Stimulated activated CD4-positive, alpha-beta T cell treated with anti-CD3 and anti-CD28 coated beads, TNF-alpha, amount 100 ng/mL, for 1 hour (primary cell): ENCODE data around the gene MCTP2.

ENCODE experiments used
- DNase-seq, 3 donors: peaks; one replicate each; pipeline ENCODE4 v3.0.0-alpha.2; 2020; ENCODE audit warnings: low read depth in 3 of 3, low spot score in 1 of 3

Gene MCTP2

DNA sequence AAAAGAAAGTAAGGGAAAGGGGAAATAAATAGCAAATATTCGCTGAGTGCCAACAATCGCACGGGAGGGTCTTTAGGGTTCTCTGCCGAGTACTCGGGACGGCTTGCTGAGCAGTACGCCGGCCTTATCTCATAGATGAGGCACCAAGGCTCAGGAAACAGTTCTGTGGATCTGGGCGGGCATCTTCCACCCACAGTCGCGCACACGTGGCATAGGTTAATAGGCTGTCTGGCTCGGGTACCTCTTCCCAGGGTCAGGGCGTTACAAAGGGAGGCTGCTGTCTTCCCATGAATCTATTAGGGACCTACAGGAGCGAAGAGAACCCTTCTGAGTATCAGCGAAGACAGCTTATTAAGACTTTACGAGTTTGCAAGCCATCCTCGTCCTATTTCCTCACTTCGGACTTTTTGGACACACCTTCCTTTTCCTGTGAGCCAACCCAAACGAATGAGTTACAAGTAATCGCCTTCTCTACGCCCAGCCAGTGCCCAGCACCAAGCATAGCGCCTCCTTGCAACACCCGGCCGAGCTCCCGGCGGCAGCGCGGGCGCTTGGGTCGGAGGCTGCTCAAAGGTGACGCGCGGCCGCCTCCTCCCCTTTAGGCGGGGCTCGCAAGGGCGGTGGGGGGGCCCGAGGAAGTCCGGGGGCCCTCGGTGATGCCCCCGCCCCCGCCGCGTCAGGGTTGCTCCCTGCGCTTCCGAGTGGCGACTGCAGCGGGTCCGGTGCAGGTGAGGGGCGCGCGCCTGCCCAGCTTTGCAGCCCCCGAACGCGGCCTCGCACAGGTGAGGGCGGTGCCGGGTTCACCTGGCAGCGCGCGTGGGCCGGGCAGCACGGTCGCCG is at the start of gene MCTP2:
Gene MCTP2 (plus strand): TSS at position 679 of the 840 bp plus-strand sequence. CDS start 66,705 bp downstream, outside the sequence.
- DNase-seq, result peak; percentile 46 to 60 (median 51)

GRCh38 chr15:94182883-94183282 is 48.5 kb upstream of the MCTP2 start:
- DNase-seq, result no peak

- DNase-seq, result no peak
Observed at GRCh38 chr15:94185547-94186236, 45.7 kb upstream of the MCTP2 start.

- DNase-seq, result no peak
Observed at GRCh38 chr15:94186770-94187331, 44.5 kb upstream of the MCTP2 start.

GRCh38 chr15:94193906-94194305 is 37.5 kb upstream of the MCTP2 start:
- DNase-seq, result no peak

DNA sequence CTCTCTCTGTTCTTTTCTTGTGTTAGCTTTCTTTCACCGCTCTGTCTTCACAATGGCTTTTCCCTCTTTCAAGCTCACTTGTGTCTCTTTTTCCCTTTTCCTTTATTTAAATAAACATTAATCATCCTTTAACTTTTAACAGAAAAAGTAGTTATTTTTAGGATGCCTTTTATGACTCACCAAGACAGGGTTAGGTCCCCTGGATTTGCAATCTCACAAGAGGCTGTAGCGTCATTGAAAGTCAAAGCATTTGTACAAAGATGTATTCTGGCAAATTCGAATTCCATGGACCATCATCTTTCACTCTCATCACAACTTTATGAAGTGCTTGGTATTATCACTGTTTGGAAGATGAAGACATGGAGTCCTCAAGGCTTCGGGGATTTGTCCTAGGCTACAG is 34.8 kb upstream of the MCTP2 start:
- DNase-seq, result no peak

GRCh38 chr15:94198633-94199032 is 32.7 kb upstream of the MCTP2 start:
- no peak for DNase-seq

DNA sequence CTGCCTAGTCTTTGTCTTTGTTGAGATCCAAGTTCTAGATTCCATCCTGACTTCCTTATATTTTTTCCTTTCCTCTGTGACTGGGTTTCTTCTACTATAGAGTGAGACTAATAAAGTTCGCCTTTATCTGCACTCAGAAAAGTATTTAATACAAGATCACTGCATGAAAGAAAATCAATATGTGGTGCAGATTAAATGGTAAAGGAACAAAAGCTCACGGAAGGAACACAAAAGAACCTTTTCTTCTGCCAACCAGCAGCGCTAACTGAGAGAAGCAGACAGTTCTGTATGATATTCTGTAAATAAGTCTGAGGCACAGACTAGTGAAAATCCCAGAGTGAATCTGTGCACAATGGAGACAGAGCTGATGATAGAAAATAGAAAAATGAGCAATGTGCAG is 31.6 kb upstream of the MCTP2 start:
- DNase-seq, result no peak

- DNase-seq, result no peak
Observed at GRCh38 chr15:94203306-94203705, 28.1 kb upstream of the MCTP2 start.

- DNase-seq, result no peak
Observed at GRCh38 chr15:94205366-94205765, 26.0 kb upstream of the MCTP2 start.

DNA sequence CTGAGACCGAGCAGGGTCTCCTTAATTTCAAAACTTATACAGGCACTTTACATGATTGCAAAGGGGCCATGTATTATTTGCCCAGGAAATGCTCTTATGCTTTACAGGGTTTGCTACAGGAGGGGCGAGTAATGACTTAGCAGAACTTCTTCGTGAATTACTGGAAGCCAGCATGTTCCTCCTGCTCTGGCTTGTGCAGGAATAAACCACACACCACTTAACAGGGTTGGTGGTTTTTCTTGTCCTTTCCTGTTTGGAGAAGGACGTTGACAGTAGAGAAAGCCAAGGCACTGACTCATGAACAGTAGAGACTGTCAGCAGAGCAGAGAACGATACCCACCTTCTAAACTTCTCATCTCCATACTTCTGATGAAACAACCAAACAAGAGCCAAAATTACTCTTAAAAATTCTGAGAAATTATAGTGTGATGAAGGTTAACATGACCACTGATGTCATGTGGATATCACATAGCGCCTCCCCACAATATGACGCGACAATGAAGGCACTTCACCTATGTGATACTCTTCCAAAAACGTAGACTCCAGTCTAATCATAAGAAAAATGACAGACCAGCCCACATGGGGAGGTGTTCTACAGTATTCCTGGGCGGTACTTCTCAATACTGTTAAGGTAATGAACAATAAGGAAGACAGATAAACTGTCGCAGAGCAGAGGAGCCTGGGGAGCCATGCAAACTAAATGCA is 24.7 kb upstream of the MCTP2 start:
- no peak for DNase-seq

DNA sequence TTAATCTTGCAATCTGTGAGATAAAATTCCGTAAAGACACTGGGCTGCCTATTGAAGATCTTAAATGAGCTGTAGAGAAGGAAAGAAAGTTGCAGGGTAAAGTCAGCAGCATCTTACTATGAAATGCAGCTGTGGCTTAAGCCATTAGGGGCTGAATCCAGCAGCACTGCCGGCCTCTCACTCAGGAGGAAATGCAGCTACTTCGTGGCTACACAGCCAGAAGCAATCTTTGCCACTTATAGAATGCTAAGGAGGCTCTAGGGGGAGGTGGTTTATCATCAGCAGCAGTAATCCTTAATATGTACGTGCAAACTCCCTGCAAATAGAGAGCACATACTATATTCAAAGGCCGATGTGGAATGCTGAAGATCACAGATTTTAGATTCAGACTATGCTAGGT is 19.1 kb upstream of the MCTP2 start:
- DNase-seq, result no peak

- no peak for DNase-seq
Observed at GRCh38 chr15:94225616-94226015, 5.7 kb upstream of the MCTP2 start.

GRCh38 chr15:94228611-94229010 is 2.8 kb upstream of the MCTP2 start:
- DNase-seq, result no peak

DNA sequence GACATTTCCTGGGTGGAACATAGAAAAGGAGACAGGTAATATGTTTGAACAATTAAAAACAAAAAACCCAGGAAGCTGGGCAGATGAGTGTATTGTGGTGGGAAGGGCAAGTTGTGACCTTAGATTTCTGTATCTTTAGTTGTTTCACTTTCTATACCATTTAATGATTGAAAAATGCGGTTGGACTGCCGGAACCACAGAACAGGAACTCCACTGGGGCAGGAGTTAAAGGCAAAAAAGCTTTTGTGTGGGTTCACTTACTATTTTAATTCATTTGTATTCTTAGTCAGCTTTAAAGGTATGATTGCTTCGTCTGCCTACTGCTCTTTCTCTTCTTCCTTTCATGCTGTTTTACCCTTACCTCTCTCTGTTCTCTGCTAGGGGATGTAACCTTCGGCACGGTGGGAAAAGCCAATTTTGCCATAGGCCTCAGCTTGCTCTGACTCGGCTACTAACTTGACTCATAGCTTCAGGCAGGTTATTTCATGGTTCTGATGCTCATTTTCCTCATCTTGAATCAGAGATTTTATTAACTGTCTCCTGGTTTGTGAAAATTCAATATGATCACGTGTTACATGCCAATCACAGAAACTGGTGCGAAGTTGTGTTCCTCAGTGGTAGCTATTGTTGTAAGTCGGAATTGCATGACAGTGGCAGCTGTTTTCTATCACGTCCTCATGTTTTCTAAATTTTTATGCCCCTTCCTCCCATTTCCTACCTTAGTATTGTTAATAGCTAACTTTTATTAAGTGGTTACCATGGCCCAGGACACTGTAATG is 1.6 kb upstream of the MCTP2 start:
- no peak for DNase-seq

- no peak for DNase-seq
Observed at GRCh38 chr15:94230431-94230882, 904 bp upstream of the MCTP2 start.

GRCh38 chr15:94231723-94232468 is 535 bp downstream of the MCTP2 start:
- DNase-seq, result no peak

DNA sequence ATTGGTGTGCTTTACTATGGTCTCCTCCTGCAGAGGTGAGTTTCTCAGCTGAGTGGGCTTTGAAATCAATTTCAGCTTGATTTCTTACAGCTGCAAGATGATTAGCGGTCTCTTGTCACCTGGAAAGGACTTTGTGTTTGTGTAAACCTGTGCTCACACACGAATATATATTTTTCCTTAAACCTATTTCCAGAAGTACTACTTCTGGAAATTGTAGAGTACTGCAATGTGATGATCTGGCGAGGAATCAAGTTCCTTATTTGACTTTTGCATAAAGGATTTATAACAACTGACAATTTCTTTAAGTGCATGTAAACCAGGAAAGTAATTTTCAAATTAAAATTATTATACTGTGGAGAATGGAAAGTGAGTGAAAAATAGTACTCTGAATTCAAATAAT is 2.1 kb downstream of the MCTP2 start:
- DNase-seq, result no peak

GRCh38 chr15:94234300-94234699 is 2.9 kb downstream of the MCTP2 start:
- DNase-seq, result no peak

GRCh38 chr15:94235041-94235440 is 3.7 kb downstream of the MCTP2 start:
- no peak for DNase-seq
